RPMI7951 (cell line): ENCODE measurements around the gene PRKCZ. TPM values are rescaled to one million over a fixed set of nuclear protein-coding genes. Genes with fewer than 3 reads are reported as not detected.
"Not testable (repeated sequence)": the region's sequence is repeated elsewhere in the genome, so short reads cannot be mapped to it uniquely, and the experiment has no call there.

Experiments used
- DNase-seq: peaks from one replicate; pipeline ENCODE4 v3.0.0-alpha.2; 2012; ENCODE audit warnings: low read depth
- total RNA-seq: library from RNA; depleted of rRNA; stranded (reverse); fragments of >200 nt; shearing (Covaris generic); gene quantifications from 2 replicates; pipeline ENCODE4 v1.2.3, GENCODE V29; 2014

Gene PRKCZ
- total RNA-seq, 1 experiment from 2014 or later, result 2.3 TPM

DNA sequence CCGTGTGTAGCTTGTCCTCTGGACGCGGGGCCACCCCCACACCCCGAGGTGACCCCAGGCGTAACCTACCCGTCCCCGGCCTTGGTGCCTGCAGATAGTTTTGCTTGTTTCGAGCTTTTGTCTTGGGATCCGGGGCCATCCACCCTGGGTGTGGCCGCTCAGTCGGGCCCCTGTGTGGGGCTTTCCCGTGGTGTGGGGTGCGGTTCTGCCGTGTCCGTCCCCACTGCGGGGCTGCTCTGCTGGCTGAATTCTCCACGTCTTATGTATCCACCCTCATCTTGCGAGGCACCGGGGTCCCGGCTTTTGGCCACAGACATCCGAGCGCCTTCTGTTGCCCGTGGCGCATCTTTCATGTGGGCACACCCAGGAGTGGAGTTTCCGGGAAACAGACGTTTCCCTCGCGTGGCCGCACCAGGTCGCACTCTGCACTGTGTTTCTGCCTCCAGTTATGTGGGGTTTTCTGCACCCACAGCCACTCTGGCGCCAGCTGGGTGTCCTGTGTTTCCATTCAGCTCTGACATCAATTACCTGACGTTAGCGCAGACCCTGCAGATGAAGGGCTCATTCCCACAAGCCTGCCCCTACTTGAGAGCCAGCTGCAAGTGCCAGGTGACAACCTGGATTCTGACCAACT, 64.9 kb downstream of the PRKCZ start:
- DNase-seq, result no peak

DNA sequence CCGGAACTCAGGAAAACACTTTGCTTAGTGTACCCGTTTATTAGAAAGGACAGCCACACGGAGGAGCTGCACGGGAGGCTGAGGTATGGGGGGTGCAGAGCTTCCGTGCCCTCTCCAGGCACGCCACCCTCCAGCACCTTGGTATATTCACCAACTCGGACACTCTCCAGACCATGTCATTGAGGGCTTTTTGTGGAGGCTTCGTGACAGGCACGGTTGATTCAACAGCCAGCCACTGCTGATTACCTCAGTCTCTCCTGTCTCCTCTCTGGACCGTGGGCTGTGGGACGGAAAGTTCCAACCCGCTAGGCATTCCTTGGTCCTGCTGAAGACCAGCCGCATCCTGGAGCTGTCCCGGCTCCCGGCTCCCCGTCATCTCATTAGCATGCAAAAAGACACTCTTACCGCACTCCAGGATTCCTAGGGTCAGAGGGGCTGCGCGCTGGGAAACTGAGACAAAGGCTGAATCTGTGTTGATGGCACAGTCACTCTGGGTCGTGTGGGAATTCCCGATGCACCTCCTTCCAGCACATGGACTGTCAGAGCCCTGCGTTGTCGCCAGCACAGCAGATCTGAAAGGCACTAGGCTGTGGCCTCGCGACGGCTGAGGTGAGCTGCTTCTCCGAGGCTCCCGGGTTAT, 65.6 kb downstream of the PRKCZ start:
- DNase-seq, result no peak

DNA sequence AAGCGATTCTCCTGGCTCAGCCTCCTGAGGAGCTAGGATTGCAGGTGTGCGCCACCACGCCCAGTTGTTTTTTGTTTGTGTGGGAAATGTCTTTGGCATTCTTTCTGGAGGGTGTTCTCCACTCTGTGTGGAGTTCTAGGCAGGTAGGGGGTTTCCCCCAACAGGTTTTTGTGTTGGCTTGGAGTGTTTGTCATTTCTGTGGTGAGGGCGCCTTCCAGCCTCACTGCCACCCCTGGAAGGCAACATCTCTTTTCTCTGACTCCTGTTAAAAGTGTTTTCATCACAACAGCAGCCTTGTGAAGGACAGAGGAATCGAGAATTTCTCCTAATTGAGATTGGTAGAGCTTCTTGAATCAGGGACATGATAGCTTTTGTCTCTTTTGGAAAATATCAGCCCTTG, 69.7 kb downstream of the PRKCZ start:
- no peak for DNase-seq

DNA sequence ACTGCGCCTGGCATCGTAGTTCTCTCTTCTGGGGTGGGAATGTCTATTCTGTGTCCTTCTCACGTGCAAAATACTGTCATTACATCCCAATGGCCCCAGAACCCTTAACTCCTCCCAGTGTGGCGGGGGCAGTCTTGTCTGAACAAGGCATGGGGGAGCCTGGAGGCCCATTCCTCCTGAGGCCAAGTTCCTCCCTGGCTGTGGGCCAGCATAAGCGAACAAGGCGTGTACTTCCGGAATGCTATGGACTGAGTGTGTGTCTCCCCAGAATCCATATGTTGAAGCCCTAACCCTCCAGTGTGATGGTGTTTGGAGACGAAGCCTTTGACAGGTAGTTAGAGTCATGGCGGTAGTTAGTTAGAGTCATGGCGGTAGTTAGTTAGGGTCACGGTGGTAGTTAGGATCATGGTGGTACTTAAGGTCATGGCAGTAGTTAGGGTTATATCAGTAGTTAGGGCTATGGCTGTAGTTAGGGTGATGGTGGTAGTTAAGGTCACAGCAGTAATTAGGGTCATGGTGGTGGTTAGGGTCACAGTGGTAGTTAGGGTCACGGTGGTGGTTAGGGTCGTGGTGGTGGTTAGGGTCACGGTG, 71.0 kb downstream of the PRKCZ start:
- no peak for DNase-seq

DNA sequence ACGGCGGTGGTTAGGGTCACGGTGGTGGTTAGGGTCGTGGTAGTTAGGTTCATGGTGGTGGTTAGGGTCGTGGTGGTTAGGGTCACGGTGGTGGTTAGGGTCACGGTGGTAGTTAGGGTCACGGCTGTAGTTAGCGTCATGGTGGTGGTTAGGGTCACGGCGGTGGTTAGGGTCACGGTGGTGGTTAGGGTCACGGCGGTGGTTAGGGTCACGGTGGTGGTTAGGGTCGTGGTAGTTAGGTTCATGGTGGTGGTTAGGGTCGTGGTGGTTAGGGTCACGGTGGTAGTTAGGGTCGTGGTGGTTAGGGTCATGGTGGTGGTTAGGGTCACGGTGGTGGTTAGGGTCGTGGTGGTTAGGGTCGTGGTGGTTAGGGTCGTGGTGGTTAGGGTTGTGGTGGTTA, 71.6 kb downstream of the PRKCZ start:
- not testable (repeated sequence) for DNase-seq

DNA sequence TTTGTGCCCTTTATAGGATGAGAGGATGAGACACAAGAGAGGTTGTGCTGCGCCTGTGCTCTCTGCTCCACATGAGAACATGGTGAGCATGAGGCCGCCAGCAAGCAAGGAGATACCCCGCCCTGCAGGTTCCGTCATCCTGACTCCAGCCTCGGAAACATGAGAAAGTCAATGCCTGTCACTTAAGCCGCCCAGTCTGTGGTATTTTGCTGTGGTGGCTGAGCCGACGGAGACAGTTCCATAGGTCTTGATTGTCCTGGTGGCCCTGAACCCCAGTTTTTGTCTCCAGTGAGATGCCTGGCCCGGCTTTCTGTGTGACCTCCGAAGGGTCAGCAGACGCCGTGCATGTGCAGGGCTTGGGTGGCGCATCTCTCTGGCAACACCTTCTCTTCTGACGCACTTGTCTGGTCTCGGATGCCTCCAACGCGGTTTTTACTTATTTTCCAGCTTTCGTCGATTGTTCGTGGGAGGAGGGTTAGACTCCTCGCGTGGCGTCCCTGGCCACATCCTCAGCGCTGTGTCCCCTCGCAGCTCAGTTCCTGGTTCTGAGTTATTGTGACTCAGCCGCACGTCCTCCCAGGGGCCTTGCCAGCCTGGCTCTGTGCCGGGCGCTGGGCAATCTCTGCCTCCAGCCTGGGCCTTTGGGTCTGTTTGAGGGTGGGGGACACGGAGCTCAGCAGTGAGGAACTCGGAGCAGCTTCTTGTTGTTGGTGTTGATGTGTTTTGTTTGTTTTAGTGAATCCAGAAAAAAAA, 74.4 kb downstream of the PRKCZ start:
- peak; percentile 13 for DNase-seq

DNA sequence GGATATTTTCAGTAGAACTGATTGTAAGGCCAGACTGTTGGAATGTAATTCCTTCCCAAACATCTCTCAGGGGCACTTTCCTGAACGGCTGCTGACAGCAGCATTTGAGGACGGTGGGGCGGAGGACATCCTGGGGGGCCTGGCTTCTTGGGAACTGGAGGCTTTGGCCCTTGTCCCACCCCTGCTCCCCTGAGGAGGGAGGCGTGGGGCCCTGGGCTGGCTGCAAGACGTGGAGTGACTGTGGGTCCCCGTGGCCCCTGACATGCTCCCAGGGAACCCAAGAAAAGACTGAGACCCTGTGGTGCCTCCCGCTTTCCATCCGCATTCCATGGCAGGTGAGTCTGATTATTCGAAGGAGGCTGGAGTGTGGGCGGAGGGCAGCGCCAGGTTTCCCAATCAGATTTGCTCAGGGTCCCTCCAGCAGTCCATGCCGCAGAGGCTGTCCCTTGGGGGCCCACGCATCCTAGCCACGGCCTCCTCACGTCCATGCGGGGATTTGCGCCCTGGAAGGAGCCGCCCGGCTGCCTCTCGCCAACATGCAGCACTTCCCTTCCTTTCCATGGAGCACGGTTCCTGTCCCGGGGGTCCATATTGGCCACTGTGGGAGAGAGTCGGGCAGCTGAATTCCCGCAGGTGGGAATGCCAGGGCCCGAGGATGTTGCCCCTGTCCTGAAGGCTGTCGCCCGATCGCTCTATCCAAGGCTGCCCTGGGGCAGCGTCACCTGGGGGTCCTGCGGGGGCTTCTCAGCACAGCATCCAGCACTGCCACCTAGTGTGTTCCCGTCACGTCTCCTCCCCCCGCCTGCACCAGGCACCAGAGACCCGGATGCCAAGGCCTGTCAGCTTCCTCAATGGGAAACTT, 75.4 kb downstream of the PRKCZ start:
- DNase-seq, result no peak

DNA sequence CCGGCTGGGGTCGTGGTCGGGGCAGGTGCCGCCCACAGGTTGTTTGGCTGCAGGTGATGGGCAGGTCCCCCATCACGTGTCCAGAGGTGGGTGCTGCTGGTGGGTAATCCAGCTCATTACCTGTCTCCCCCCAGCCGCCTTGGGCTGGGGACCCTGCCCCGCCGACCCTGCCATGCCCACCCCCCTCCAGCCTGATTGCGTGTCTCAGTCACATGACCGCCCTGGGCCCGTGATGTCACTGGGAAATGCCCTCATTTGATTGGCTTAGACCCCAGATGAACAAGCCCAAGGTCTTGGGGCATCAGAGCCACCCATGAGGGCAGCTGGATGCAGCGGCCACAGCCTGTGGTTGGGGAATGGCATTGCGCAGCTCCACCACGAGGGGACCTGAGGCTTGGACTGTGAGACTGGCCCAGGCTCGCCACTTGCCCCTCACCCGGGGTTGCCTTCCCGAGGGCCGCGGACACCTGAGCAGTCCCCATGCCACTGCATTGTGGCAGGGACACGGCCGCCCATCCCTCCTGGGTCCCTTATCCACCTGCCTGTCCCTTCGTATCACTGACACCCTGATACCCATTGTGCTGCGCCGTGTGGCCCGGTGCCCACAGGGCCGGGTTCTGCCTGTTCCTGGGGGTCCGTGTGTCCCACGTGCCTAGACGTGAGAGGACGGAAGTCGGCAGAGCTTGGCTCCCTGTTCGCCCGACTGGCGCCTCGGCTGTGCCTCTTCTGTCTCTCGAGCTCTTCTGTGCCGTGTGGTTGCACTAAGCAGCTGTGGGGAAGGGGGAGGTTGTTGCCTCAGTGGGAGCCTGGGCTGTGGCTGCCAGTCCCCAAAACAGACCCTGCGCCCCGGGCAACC, 76.3 kb downstream of the PRKCZ start:
- no peak for DNase-seq

DNA sequence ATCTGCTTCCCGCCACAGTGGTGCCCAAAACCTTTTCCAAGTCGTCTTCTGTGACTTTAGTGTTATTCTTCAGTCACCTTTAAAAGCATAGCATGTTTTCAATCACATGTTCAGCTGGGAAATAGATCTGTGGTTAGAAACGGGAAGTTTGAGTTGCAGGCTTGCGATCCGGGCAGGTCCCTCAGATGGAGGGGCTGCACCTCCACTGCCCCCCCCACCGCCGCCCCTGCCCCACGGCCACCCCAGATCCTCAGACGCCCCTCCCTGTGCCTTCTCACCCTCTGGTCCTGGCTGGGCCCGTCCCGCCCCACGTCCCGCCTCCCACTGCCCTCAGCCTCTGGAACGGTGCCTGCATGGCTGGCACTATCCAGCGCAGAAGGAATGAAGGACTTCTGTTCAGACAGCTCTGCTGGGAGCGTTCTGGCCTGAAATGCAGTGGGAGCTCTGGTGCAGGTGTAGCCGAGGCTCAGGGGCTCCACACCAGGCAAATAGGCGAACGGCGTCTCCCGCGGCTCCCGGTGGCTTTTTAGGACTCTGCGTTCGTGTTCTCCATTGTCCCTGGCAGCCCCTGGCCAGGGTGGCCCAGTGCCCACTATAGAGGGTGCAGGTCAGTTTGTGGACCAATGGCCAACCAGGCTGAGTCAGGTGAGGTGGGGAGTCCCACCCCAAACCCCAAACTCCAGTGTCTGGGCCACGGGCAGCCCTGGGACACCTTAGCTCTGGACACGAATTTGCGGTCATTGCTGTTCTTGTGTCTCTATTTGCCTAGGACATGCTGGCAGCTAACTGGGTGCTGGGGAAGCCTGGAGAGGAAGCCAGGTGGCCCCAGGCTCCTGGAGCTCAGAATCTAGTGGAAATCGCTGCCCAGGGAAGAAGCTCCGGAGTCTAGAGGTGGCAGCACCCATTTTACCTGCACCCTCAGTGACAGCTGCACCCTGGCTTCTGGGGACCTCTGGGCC, 77.3 kb downstream of the PRKCZ start:
- no peak for DNase-seq

DNA sequence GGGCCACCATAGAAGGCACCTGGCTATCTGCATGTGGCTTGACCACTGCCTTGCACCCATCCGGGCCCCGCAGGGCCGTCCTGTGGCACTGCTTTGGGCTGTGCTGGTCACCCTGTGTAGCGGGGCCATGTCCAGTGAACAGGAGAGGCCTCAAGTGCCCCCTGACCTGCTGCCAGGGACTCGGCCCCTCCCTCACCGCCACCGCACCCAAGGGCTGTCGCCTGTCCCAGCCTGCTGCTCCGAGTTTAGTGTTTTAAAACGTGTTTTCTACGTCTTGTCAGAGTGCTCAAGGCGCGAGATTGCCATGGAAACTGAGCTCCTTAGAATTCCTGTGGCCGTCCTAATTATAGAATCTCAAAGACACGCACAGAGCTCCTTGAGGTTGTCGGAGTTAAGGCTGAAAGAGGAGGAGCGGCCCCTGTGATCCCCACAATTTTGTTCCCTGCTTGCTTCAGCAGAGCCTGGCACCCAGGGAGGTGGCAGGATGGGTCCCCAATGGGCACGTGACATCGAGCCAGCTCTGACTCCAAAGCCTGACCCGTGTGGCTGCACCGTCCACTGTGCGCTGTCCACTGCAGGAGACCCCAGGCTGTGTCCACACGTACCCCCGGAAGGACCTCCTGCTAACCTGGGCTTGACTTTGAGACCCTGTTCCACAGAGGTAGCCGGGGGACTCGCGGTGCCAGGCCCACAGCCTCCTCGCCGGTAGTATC, 78.1 kb downstream of the PRKCZ start:
- DNase-seq, result no peak

DNA sequence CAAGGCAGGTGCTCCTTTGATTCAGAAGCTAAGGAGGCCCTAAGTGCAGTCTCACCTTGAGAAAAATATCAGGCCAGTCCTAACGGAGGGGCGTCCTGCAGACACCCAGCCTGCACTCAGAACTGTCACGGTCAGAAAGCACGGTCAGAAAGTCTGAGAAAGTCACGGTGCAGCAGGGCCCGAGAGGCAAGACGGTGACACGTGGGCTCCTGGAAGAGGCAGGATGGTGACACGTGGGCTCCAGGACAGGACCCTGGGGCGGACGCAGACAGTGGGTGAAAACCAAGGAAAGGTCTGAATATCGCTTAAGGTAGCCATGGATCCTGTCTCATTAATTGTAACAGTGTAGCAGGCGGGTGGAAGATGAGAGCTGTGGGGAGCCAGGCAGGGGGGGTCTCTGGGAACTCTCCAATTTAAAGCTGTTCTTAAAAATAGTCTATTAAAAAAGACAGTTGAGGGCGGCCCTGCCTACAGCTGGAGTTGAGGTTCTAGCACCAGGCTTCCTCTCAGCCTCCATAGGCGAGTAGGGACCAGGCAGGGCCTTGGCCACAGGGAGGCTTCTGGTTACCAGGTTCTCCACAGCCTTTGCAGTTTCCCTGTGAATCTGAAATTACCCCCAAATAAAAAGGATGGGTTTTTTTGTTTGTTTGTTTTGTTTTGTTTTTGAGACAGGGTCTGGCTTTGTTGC, 79.2 kb downstream of the PRKCZ start:
- no peak for DNase-seq

DNA sequence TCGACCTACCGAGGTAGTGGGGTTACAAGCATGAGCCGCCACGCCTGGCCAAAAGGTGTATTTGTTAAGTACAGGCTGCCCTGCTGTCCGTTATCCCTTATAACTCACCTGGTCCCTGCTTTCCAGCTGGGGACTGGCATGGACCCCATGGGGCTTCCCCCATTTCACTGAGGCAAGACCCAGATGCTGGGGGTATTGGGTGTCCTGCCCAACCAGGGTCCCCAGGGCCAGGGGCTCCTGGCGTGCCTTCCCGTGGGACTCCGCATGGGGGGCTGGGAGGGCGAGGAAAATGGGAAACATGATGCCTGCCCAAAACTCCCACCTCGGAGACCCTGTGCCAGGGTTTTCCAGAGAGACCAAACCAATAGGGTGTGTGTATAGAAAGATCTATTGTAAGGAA, 79.9 kb downstream of the PRKCZ start:
- no peak for DNase-seq

DNA sequence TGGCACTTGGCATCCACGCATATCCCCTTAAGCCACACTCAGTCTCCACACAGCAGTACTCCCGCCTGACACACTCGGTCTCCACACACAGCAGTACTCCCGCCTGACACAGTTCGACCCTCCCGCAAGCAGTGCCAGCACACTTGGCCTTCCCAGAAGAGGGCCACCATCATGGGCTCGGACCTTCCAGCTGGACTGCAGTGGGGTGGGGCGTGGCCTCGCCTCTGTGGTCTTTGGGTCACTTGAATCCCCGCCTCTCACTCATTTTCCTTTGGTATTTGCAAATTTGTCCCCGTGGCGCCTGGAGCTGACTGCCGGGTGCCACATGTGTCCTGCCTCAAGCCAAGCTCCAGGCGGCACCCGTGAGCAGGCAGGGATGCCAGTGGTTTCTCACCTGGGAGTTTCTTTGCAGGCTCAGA, 80.7 kb downstream of the PRKCZ start:
- no peak for DNase-seq

DNA sequence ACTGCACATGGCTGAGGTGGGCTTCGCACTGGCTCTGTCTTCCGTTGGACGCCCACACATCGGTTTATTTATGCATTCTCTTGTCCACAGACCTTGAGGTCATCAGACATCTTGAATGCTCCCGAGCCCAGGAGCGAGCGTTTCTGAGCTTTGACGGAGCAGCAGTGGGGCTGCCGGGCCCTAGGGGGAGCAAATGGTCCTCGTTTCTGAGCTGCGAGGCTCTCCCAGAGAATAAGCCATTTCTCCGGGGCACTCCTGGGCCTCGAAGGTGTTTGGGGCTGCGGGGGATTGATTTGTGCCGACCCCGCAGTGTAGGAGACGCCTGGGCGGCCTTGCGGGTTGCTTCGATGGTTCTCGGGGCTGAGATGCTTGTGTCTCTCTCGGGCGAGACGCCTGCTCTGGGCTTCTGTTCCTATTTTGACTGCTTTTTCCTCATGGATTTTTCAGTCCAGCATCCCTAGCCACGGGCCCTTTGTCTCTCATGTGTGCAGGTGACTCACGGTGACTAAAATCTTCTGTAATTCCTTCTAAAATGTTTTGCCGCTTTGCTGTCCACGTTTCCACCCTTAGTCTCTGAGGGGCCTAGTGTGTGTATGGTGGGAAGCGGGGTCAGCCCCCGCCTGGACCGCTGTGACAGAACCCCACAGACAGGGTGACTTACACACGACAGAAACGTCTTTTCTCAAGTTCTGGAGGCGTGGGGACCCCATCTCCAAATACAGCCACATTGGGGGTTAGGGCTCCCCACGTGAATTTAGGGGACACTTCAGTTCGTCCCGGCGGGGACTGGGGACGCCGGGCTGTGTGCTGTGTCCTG, 82.2 kb downstream of the PRKCZ start:
- DNase-seq, result peak; percentile 65

DNA sequence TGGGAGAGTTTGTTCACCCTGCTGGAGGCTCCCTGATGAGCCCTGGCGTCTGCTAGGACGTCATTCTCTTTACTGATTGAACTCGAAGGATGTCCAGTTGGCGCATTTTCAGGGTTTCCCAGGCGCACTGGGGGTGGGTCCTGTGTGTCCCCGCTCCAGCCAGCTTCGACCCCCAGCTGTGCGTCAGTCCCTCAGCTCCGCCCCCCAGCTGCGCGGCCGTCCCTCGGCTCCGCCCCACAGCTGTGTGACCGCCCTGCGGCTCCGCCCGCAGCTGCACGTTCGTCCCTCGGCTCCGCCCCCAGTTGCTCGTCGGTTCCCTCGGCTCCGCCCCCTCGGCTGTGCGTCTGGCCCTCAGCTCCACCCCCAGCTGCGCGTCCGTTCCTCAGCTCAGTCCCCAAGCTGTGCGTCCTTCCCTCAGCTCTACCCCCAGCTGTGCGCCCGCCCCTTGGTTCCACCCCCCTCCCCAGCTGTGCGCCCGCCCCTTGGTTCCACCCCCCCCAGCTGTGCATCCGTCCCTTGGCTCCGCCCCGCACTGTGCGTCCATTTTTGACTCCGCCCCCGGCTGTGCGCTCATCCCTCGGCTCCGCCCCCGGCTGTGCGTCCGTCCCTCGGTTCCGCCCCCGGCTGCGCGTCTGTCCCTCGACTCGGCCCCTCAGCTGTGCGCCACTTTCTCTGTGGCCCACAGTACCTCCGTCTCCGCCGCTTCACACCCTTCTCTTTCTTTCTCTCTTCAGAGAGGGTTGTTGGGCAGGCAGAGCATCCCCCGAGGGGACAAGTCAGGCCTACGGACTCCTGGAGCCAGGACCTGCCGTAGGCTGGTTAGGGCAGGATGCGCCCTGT, 83.0 kb downstream of the PRKCZ start:
- DNase-seq, result peak; percentile 95

DNA sequence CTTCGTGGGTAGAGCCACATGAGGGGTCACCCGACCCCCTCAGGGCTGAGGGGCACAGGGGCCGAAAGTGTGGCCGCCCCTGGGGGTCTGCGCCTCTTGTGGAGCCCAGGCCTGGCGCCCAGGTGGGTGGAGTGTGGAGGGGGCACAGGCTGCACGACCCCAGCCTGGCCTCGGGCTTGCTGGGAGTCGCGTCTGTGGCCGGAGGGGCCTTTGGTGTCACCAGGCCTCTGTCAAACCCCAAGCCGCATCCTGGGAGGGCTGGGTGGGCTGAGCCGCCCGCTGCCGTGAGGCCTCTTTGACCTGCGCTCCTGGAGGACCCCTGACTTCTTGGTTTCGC, 83.6 kb downstream of the PRKCZ start:
- no peak for DNase-seq

DNA sequence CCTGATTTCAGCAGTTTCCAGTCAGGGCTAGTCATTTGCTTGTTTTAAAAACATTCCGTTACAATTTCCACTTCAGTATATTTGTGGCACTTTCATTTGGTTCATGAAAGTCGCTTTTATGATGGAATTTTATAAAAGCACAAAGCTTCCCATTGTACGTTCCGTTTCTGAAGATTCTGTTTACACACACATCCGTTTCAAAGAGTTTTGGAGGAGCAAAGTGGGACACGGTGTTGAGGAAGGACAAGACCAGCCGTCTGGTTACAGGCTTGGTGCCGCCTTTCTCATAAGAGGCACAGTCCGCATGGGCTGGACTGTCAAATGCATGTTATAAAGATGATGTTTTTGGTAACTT, 84.0 kb downstream of the PRKCZ start:
- DNase-seq, result peak; percentile 50
